Neural cell (in vitro differentiated cells): ENCODE measurements around the gene IL36G. TPM values are rescaled to one million over a fixed set of nuclear protein-coding genes. Genes with fewer than 3 reads are reported as not detected.

Experiments used
- H2AFZ ChIP-seq: fragments of 200-600, 300-800 bp; sonication (generic), shearing (Covaris generic); 2 replicates; pipeline ENCODE4 v1.6.0; 2014; ENCODE audit warnings: low read depth, mild to moderate bottlenecking, antibody characterized with exemption, low read length, moderate library complexity
- H3F3A ChIP-seq: fragments of 200-600 bp; shearing (Covaris generic); 2 replicates; pipeline ENCODE4 v1.6.1; 2016; ENCODE audit warnings: mild to moderate bottlenecking, moderate library complexity, mixed read lengths, antibody characterized with exemption, low read length; ENCODE audit not compliant: insufficient read depth, poor library complexity, severe bottlenecking
- H3K27ac ChIP-seq: fragments of 200-600, 300-800 bp; sonication (generic), shearing (Covaris generic); 2 replicates; pipeline ENCODE4 v1.5.1; 2014; ENCODE audit warnings: mild to moderate bottlenecking, low read length, moderate library complexity
- H3K27me3 ChIP-seq: fragments of 300-800, 200-600 bp; sonication (generic), shearing (Covaris generic); 2 replicates; pipeline ENCODE4 v1.6.0; 2014; ENCODE audit warnings: mild to moderate bottlenecking, low read depth, low read length, moderate library complexity; ENCODE audit not compliant: insufficient read depth
- H3K36me3 ChIP-seq: fragments of 300-800, 200-600 bp; sonication (generic), shearing (Covaris generic); 2 replicates; pipeline ENCODE4 v1.5.1; 2014; ENCODE audit warnings: mild to moderate bottlenecking, antibody characterized with exemption, low read length, moderate library complexity; ENCODE audit not compliant: insufficient read depth
- H3K4me2 ChIP-seq: fragments of 300-800, 200-600 bp; sonication (generic), shearing (Covaris generic); 2 replicates; pipeline ENCODE4 v1.6.0; 2014; ENCODE audit warnings: mild to moderate bottlenecking, low read length
- H3K4me3 ChIP-seq: fragments of 300-800, 200-600 bp; sonication (generic), shearing (Covaris generic); 2 replicates; pipeline ENCODE4 v1.5.1; 2014; ENCODE audit warnings: mild to moderate bottlenecking, low read length, moderate library complexity
- H3K79me2 ChIP-seq: fragments of 200-600 bp; shearing (Covaris generic); replicated peaks from 2 replicates; pipeline ENCODE4 v1.6.0; 2014; ENCODE audit warnings: mild to moderate bottlenecking, low read length, moderate library complexity; ENCODE audit not compliant: insufficient read depth
- H3K9ac ChIP-seq: fragments of 300-800, 200-600 bp; sonication (generic), shearing (Covaris generic); 2 replicates; pipeline ENCODE4 v1.6.1; 2016; ENCODE audit warnings: mild to moderate bottlenecking, low read length, mixed read lengths
- H3K9me2 ChIP-seq: fragments of 200-600 bp; shearing (Covaris generic); 2 replicates; pipeline ENCODE4 v1.6.1; 2016; ENCODE audit warnings: mild to moderate bottlenecking, low read length, mixed read lengths; ENCODE audit not compliant: insufficient read depth
- H3K9me3 ChIP-seq: fragments of 200-600, 300-800 bp; sonication (generic), shearing (Covaris generic); 2 replicates; pipeline ENCODE4 v1.6.1; 2016; ENCODE audit warnings: mild to moderate bottlenecking, mixed run types, low read length, moderate library complexity, mixed read lengths
- H4K20me1 ChIP-seq: fragments of 200-600 bp; shearing (Covaris generic); 2 replicates; pipeline ENCODE4 v1.6.1; 2016; ENCODE audit warnings: mild to moderate bottlenecking, mixed run types; ENCODE audit not compliant: insufficient read depth
- EP300 ChIP-seq: fragments of 450-650 bp; conservative IDR thresholded peaks from 2 replicates; pipeline ENCODE4 v1.6.1; 2014; ENCODE audit warnings: antibody characterized with exemption, mild to moderate bottlenecking, moderate library complexity; ENCODE audit not compliant: poor library complexity, severe bottlenecking
- EZH2 ChIP-seq: fragments of 200-600, 300-800 bp; shearing (Covaris generic), sonication (generic); IDR thresholded peaks from 2 replicates; pipeline ENCODE4 v1.6.1; 2014; ENCODE audit warnings: antibody characterized with exemption, low read length, borderline replicate concordance, mild to moderate bottlenecking; ENCODE audit not compliant: insufficient read depth, poor library complexity, severe bottlenecking
- MXI1 ChIP-seq: fragments of 450-650 bp; conservative IDR thresholded peaks from 2 replicates; pipeline ENCODE4 v1.6.1; 2014; ENCODE audit warnings: antibody characterized with exemption, mild to moderate bottlenecking; ENCODE audit not compliant: poor library complexity, severe bottlenecking
- POLR2AphosphoS5 ChIP-seq: IDR thresholded peaks from 2 replicates; pipeline ENCODE4 v1.6.1; 2012
- RAD21 ChIP-seq: fragments of 450-650 bp; conservative IDR thresholded peaks from 2 replicates; pipeline ENCODE4 v1.6.1; 2014; ENCODE audit warnings: antibody characterized with exemption, mild to moderate bottlenecking, moderate library complexity
- SMC3 ChIP-seq: fragments of 450-650 bp; conservative IDR thresholded peaks from 2 replicates; pipeline ENCODE4 v1.6.1; 2014; ENCODE audit warnings: antibody characterized with exemption, mild to moderate bottlenecking, moderate library complexity; ENCODE audit not compliant: poor library complexity
- TAF1 ChIP-seq: IDR thresholded peaks from 2 replicates; pipeline ENCODE4 v1.6.1; 2012; ENCODE audit warnings: low read depth
- polyA plus RNA-seq: library from polyadenylated mRNA; depleted of rRNA; stranded (reverse); fragments of >200 nt; gene quantifications from 2 replicates; pipeline ENCODE4 v1.2.3, GENCODE V29; 2014
- TF ChIP-seq, protein P1 (sequence below): fragments of 450-650 bp; IDR thresholded peaks from 2 replicates; pipeline ENCODE4 v1.5.1; 2014; ENCODE audit warnings: antibody characterized with exemption, mild to moderate bottlenecking, moderate library complexity; ENCODE audit not compliant: poor library complexity, severe bottlenecking
- TF ChIP-seq, protein P2 (sequence below): IDR thresholded peaks from 2 replicates; pipeline ENCODE4 v1.6.1; 2012; ENCODE audit warnings: borderline replicate concordance

IL36G gene
- polyA plus RNA-seq, 1 donor from 2014 or later = not detected

DNA sequence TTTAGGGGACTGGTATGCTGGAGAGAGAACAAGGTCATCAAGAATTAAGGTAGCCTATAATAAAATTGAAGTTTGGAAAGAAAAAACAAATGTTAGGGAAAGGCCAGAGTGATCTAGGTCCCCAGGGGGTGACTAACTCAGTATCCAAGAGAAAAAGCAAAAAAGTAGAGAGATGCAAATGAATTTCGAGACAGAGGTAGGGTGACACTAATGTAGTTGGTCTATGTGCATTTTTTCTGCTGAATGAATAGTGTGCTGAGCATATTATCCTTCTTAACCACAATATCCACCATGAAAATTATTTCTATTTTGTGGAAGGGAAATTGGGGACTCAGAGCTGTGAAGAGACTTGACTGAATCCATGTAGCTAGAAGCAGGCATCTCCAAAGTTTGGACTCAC lies 37.2 kb downstream of the IL36G start:
- H3K27me3 ChIP-seq = no peaks in the 10 kb centered on the region
- no peak overlapping the region for H3K27ac ChIP-seq
- no peak overlapping the region for H3K9ac ChIP-seq
- no peaks in the 10 kb centered on the region for H3K79me2 ChIP-seq
- no peaks in the 10 kb centered on the region for H3F3A ChIP-seq
- H3K9me3 ChIP-seq = no peaks in the 10 kb centered on the region
- H3K36me3 ChIP-seq = no peaks in the 10 kb centered on the region
- no peak overlapping the region for H2AFZ ChIP-seq
- no peaks in the 10 kb centered on the region for H3K9me2 ChIP-seq
- H3K4me3 ChIP-seq = no peak overlapping the region
- TF ChIP-seq MXI1 (no peak), TAF1 (no peak), SMC3 (no peak), EP300 (no peak), EZH2 (no peak)
- TF ChIP-seq, protein P1, sequence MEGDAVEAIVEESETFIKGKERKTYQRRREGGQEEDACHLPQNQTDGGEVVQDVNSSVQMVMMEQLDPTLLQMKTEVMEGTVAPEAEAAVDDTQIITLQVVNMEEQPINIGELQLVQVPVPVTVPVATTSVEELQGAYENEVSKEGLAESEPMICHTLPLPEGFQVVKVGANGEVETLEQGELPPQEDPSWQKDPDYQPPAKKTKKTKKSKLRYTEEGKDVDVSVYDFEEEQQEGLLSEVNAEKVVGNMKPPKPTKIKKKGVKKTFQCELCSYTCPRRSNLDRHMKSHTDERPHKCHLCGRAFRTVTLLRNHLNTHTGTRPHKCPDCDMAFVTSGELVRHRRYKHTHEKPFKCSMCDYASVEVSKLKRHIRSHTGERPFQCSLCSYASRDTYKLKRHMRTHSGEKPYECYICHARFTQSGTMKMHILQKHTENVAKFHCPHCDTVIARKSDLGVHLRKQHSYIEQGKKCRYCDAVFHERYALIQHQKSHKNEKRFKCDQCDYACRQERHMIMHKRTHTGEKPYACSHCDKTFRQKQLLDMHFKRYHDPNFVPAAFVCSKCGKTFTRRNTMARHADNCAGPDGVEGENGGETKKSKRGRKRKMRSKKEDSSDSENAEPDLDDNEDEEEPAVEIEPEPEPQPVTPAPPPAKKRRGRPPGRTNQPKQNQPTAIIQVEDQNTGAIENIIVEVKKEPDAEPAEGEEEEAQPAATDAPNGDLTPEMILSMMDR = no peak
- no peak overlapping the region for H3K4me2 ChIP-seq
- H4K20me1 ChIP-seq = no peaks in the 10 kb centered on the region

DNA sequence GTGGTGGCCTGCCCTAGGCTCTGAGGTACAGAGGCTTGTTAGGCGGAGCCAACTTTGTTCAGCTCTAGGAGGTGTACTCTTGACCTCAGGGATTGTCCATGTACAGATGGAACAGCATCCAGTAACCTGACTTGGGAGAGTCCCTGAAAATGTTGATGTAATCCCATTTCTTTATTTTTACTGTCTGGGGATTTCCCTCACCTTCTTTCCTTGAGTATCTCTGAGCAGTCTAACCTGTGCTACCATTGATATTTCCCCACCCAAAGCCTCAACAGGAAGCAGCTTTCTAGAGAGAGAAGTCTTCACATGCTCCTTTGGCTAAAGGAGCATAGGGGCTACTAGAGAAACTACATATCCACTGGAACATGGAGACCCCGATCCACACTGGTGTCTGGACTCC lies 37.8 kb downstream of the IL36G start:
- Histone ChIP-seq H3K27me3 (no peaks in the 10 kb centered on the region), H4K20me1 (no peaks in the 10 kb centered on the region), H3K79me2 (no peaks in the 10 kb centered on the region), H3K9ac (no peak overlapping the region), H3K9me3 (no peaks in the 10 kb centered on the region), H3K4me2 (no peak overlapping the region), H3K27ac (no peak overlapping the region), H3K4me3 (no peak overlapping the region), H3K9me2 (no peaks in the 10 kb centered on the region), H2AFZ (no peak overlapping the region), H3F3A (no peaks in the 10 kb centered on the region), H3K36me3 (no peaks in the 10 kb centered on the region)
- no peak for TF ChIP-seq SMC3
- TF ChIP-seq, protein P1 = no peak
- TF ChIP-seq EP300 = no peak
- TF ChIP-seq TAF1 = no peak
- no peak for TF ChIP-seq MXI1
- TF ChIP-seq, protein P2, sequence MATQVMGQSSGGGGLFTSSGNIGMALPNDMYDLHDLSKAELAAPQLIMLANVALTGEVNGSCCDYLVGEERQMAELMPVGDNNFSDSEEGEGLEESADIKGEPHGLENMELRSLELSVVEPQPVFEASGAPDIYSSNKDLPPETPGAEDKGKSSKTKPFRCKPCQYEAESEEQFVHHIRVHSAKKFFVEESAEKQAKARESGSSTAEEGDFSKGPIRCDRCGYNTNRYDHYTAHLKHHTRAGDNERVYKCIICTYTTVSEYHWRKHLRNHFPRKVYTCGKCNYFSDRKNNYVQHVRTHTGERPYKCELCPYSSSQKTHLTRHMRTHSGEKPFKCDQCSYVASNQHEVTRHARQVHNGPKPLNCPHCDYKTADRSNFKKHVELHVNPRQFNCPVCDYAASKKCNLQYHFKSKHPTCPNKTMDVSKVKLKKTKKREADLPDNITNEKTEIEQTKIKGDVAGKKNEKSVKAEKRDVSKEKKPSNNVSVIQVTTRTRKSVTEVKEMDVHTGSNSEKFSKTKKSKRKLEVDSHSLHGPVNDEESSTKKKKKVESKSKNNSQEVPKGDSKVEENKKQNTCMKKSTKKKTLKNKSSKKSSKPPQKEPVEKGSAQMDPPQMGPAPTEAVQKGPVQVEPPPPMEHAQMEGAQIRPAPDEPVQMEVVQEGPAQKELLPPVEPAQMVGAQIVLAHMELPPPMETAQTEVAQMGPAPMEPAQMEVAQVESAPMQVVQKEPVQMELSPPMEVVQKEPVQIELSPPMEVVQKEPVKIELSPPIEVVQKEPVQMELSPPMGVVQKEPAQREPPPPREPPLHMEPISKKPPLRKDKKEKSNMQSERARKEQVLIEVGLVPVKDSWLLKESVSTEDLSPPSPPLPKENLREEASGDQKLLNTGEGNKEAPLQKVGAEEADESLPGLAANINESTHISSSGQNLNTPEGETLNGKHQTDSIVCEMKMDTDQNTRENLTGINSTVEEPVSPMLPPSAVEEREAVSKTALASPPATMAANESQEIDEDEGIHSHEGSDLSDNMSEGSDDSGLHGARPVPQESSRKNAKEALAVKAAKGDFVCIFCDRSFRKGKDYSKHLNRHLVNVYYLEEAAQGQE = no peak
- no peak for TF ChIP-seq POLR2AphosphoS5
- TF ChIP-seq RAD21 = no peak
- TF ChIP-seq EZH2 = no peak
